Measurements from ENCODE around the gene ZGPAT. TPM values are rescaled to one million over a fixed set of nuclear protein-coding genes. Genes with fewer than 3 reads are reported as not detected.

The ZGPAT gene
- total and polyA plus RNA-seq, 9 of the 15 experiments (the other 6 are each of a cell fraction or from before 2014, with no cell fraction given), result 0.14 to 26.6 (median 7.4) TPM

- TF ChIP-seq TSHZ1 (CRISPR knock-in tag; IDR thresholded peaks at IDR 0.05) (no peak), POLR2A (conservative IDR thresholded peaks at IDR 0.05) (0 out of 2 replicates have a peak, but pooled peaks have one; percentile 40), MTA3 (IDR thresholded peaks at IDR 0.05; ENCODE audit: borderline replicate concordance) (peak; percentile 46; the same call in 1 of the 2 replicates), SAFB (IDR thresholded peaks at IDR 0.05; ENCODE audit: borderline replicate concordance, low read depth, low read length) (peak; percentile 81), ZBTB17 (CRISPR knock-in tag; IDR thresholded peaks at IDR 0.05) (0 out of 2 replicates have a peak, but pooled peaks have one; percentile 18), VEZF1 (CRISPR knock-in tag; IDR thresholded peaks at IDR 0.05) (peak; percentile 45; the same call in 1 of the 2 replicates), E2F3 (CRISPR knock-in tag; IDR thresholded peaks at IDR 0.05) (0 out of 2 replicates have a peak, but pooled peaks have one; percentile 47), FOXK2 (conservative IDR thresholded peaks at IDR 0.05 in 1 of 2, IDR thresholded peaks at IDR 0.05 in 1 of 2; ENCODE audit: low read depth in 2 of 2) (no peak), PHF8 (IDR thresholded peaks at IDR 0.05; ENCODE audit: borderline replicate concordance, low read length) (peak; percentile 22; the same call in 1 of the 2 replicates), SMAD2 (IDR thresholded peaks at IDR 0.05; ENCODE audit: low read depth, low read length) (no peak), ZC3H8 (IDR thresholded peaks at IDR 0.05) (no peak), IRF9 (tag; IDR thresholded peaks at IDR 0.05) (no peak), ZFX (CRISPR knock-in tag; IDR thresholded peaks at IDR 0.05) (peak; percentile 70), MAZ (CRISPR knock-in tag; conservative IDR thresholded peaks at IDR 0.05 in 1 of 2, IDR thresholded peaks at IDR 0.05 in 1 of 2) (peak; percentile 26 to 76; a peak in 2 of 4 replicates), GATAD2B (IDR thresholded peaks at IDR 0.05; ENCODE audit: borderline replicate concordance) (peak; percentile 67), ETS1 (conservative IDR thresholded peaks at IDR 0.05; ENCODE audit: control insufficient read depth, low read depth, low read length) (0 out of 2 replicates have a peak, but pooled peaks have one; percentile 12), XRCC5 (IDR thresholded peaks at IDR 0.05; ENCODE audit: low read depth, low read length) (0 out of 2 replicates have a peak, but pooled peaks have one; percentile 39)
Observed at GRCh38 chr20:63739130-63740069, 31.6 kb downstream of the ZGPAT start, which contains the start of gene SLC2A4RG (continued).
